ENCODE data around the gene ERCC6L2.

ERCC6L2 gene

GRCh38 chr9:95930277-95930676 is 54.8 kb downstream of the ERCC6L2 start:
- no peak for DNase-seq

- DNase-seq, result no peak
Measured at GRCh38 chr9:95935861-95936578, 60.5 kb downstream of the ERCC6L2 start.

DNA sequence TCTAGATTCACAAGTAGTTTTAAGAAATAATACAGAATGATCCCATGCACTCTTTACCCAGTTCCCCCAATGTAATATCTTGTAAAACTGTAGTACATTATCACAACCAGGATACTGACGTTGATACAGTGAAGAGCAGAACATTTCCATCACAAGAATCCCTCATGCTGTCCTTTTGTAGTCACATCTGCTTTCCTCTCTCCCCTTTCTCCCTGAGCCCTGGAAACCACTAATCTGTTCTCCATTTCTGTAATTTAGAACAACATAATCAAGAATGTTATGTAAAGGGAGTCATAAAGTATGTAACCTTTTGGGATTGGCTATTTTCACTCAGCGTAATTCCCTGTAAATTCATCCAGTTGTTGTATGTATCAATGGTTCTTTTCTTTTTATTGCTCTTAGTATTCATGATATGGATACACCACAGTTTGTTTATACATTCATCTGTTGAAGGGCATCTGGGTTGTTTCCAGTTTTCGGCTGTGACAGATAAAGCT is 61.1 kb downstream of the ERCC6L2 start:
- DNase-seq, result no peak

DNA sequence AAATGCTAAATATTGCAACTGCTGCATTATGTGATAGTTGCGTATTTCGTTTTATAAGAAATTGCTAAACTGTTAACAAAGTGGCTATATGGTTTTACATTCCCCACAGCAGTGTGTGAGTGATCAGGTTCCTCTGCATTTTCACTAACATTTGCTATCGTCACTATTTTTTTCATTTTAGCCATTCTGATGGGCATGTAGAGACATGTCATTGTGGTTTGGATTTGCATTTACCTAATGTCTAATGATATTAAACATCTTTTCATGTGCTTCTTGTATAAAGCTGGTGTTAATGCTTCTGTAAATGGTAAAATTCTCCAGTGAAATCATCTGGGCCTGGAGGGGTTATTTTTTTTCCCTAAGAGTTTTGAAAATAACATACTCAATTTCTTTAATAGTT is 61.6 kb downstream of the ERCC6L2 start:
- DNase-seq, result no peak

GRCh38 chr9:95938724-95939123 is 63.2 kb downstream of the ERCC6L2 start:
- DNase-seq, result no peak

- DNase-seq, result no peak
Measured at GRCh38 chr9:95939472-95939871, 64.0 kb downstream of the ERCC6L2 start.

GRCh38 chr9:95940265-95940664 is 64.8 kb downstream of the ERCC6L2 start:
- DNase-seq, result no peak

DNA sequence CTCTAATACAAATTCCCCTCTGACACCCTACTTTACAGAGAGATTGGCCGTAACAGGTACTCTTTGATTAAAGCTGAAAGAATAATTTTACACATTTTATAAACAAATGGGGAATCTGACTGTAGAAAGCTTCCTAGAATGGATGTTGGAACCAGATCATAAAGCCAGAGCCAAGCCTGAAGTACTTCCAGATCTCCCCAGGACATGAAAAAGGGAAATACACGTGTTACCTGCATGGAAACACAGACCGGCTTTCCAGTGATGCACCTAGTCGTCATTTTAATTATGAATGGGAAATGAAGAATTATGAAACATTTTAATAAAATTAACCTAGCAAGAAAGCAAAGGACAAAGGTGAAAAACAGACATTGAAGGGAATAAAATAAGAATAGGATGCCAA is 66.5 kb downstream of the ERCC6L2 start:
- DNase-seq, result no peak

DNA sequence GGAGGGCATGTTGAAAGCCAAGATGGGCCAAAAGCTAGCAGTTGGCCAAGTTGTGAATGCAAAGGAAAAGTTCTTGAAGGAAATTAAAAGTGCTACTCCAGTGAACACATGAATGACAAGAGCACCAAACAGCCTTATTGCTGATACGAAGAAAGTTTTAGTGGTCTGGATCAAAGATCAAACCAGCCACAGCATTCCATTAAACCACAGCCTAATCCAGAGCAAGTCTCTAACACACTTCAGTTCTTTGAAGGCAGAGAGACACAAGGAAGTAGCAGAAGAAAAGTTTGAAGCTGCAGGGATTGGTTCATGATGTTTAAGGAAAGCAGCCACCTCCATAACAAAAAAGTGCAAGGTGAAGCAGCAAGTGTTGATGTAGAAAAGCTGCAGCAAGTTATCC is 71.6 kb downstream of the ERCC6L2 start:
- DNase-seq, result no peak

- DNase-seq, result no peak
Measured at GRCh38 chr9:95952471-95952870, 77.0 kb downstream of the ERCC6L2 start.

DNA sequence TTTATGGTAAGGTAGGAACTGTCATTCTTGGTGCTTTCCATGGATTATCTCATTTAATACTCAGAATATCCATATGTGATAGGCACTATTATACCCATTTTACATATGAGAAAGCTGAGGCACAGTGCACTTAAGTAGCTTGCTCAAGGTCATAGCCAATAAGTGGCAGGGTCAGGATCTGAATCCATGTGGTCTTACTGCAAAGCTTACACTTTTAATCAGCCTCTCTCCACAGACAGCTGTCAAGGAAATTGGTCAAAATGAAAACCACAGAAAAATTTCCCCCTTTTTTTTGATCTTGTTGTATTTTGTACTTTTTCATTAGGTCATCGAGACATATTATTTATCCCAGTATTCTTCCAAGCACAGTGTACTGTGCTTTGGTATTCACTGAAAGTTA is 78.5 kb downstream of the ERCC6L2 start:
- DNase-seq, result no peak

- no peak for DNase-seq
Measured at GRCh38 chr9:95954940-95955339, 79.4 kb downstream of the ERCC6L2 start.

GRCh38 chr9:95962936-95963335 is 87.4 kb downstream of the ERCC6L2 start:
- DNase-seq, result no peak

DNA sequence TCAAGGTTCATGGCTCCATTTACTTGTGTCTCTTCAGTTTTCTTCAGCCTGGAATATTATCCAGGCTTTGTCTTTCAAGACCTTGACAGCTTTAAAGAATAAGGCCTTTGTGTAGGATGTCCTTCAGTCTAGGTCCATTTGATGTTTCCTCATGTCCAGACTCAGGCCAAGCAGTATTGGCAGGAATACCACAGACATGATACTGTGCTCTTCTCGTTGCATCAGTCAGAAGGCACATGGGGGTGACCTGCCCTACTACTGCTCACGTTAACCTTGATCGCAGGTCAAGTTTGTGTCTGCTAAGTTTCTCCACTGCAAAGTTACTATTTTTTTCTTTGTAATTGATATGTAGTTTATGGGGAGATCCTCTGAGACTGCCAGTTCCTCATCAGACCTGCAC is 88.2 kb downstream of the ERCC6L2 start:
- no peak for DNase-seq

DNA sequence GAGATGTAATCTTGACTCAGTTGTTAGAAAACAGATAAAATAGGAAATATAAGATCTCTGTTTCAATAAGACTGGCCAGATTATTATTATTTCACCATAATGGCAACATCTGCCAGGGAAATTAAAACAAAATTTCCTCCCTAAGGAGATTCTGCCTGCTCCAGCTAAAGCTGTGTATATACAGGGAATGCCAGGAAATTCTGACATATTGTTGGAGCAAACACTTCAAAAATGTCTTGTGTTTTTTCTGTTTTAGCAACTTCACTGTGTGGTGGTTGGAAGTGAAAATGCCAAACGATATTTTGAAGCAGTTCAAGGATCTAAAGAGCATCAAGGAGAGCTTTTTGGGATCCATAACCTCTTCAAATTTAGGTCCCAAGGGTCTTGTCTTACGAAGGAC is 90.8 kb downstream of the ERCC6L2 start:
- DNase-seq, result no peak

DNA sequence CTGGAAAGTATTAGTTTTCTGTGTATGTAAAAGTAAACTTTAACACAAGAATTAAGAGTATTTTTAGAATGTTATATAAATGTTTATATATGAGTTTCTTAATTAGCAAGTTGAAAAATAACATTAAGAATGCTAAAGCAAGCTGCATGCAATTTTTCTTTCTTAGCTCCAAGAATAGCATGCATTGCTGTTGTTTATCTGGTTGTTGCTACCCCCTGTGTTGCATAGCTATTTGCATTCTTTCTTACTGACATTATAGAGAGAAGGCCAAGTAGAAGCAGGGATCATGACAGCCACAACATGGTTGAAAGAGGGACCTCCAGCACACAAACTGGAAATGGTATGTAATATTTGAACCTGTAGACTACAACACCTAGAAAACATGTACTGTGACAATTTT is 94.8 kb downstream of the ERCC6L2 start:
- DNase-seq, result no peak

DNA sequence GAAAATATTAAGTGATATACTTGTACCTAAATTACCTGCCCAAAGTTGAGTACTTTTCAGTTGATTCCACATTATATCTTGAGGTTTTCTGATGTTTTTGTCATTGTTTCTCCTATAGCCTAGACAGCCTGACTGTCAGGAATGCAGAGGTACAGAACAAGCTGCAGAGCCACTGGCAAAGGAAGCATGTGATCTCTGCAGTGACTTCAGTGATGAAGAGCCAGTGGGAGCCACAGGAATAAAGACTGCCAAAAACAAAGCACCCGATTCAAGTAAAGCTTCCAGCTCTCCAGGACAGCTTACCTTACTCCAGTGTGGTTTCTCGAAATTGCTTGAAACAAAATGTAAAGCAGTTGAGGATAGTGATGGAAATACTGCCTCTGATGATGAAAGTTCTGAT is 96.3 kb downstream of the ERCC6L2 start:
- DNase-seq, result no peak

- DNase-seq, result no peak
Measured at GRCh38 chr9:95974389-95974788, 98.9 kb downstream of the ERCC6L2 start.

DNA sequence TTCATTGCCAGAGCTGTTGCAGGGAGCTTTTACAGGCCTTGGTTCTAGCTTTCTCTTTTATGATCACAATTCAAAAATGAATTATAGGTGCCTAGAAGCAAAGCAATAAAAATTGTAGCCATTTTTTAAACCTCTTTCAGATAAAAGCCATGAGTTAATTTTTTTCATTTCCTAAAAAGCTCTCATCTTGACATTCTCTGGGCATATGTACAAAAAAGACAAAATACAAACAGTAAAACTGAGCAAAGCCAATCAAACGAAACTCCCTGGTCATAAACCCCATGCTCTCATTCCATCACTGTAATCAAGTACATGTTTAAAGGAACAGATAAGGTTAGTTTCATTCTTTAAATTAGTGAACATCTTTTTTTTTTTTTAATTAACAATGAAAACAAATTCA is 101.9 kb downstream of the ERCC6L2 start:
- DNase-seq, result no peak

- DNase-seq, result no peak
Measured at GRCh38 chr9:95978106-95978505, 102.6 kb downstream of the ERCC6L2 start.

- no peak for DNase-seq
Measured at GRCh38 chr9:95979446-95979845, 104.0 kb downstream of the ERCC6L2 start.

- peak; percentile 11 for DNase-seq
Measured at GRCh38 chr9:95980262-95981125, 105.0 kb downstream of the ERCC6L2 start.

GRCh38 chr9:95981761-95982390 is 106.4 kb downstream of the ERCC6L2 start:
- DNase-seq, result no peak

All from hematopoietic multipotent progenitor cell treated with erythropoietin and hydrocortisone succinate and interleukin-3 and kit ligand, for 8 days (in vitro differentiated cells).